ENCODE data around the gene PWWP2B.
"Not testable (repeated sequence)": the region's sequence is repeated elsewhere in the genome, so short reads cannot be mapped to it uniquely, and the experiment has no call there.

PWWP2B gene

DNA sequence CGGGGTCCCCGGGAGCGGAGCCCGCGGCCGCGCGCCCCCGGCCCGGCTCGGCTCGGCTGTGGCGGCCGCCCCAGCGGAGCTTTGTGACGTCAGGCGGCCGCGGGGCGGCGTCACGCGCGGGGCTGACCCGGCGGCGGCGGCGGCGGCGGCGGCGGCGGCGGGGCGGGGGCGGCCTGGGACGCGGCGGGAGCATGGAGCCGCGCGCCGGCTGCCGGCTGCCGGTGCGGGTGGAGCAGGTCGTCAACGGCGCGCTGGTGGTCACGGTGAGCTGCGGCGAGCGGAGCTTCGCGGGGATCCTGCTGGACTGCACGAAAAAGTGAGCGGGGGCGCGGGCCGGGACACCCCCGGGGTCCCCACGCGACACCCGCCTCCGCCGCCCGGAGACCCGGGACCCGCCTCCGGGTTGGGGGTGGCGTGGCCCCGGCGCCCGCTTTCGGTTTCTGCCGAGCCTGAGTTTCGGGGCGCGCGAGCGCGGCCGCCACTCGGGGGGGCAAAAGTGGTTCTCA is at the start of gene PWWP2B:
Gene PWWP2B (plus strand): TSS at position 165 of the 506 bp plus-strand sequence. CDS start 27 bp downstream, at position 192.
- no peak for DNase-seq

DNA sequence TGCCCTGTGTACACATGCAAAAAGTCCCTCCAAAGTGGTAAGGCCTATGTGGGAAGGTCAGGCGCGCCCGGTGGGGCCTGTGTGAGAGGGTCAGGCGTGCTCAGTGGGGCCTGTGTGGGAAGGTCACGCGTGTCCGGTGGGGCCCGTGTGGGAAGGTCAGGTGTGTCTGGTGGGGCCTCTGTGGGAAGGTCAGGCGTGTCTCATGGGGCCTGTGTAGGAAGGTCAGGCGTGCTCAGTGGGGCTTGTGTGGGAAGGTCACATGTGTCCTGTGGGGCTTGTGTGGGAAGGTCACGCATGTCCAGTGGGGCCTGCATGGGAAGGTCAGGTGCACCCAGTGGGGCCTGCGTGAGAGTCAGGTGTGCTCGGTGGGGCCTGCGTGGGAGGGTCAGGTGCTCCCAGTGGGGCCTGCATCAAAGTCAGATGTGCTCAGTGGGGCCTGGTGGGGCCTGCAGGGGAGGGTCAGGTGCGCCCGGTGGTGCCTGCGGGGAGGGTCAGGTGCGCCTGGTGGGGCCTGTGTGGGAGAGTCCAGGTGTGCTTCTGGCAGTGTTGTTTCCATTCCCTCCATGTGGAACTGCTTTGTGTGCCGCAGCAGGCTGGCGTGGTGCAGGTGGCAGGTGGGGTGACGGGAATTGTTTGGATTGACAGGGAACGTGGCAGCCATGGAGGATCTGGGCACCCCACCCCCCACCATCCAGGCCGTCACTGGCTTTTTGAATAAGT is 49.6 kb upstream of the PWWP2B start:
- DNase-seq: no peak

DNA sequence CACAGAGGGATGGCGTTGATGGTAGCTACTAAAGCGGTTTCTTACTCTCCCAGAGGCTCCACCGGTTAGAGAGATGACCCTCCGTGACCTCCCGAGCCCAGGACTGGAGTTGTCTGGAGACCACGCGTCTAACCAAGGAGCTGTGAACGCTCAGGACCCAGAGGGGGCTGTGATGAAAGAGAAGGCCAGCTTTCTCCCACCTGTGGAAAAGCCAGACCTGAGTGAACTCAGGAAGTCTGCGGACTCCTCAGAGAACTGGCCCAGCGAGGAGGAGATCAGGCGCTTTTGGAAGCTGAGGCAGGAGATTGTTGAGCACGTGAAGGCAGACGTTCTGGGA is 49.1 kb upstream of the PWWP2B start:
- no peak for DNase-seq

DNA sequence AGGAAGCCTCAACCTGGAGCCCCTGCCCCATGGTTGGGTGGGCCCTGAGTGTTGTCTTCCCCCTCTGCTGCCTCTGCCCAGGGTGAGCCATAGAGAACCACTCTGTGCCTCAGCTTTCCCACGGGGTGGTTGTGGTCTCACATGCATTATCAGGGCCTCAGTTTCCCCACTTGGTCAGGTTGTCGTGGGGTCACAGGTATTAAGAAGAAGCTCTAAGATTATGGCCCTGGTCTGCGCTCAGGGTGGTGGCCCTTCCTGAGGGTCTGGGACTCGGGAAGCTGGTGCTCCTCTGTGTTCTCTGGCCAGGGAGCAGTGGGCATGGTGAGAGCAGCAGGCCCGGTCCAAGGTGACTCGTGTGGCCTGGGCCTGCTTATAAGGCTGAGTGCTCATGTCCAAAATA is 47.2 kb upstream of the PWWP2B start:
- DNase-seq: no peak

DNA sequence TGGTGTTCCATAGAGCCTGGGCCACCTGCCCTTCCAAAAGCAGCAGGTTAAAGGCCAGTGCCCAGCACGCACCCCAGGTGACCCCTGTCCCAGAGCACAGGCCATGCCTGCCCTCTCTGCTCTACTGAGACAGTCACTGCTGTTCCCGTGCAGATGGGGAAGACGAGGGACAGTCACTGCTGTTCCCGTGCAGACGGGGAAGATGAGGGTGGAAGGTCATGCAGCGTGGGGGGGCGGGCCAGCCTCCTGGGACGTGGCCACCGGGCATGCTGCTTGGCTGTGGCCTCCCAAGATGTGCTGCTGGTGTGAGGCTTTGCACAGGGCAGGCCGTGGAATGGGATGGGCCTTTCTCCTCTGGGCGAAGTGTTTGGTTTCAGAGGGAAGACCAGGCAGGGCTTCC is 46.6 kb upstream of the PWWP2B start:
- DNase-seq: no peak

DNA sequence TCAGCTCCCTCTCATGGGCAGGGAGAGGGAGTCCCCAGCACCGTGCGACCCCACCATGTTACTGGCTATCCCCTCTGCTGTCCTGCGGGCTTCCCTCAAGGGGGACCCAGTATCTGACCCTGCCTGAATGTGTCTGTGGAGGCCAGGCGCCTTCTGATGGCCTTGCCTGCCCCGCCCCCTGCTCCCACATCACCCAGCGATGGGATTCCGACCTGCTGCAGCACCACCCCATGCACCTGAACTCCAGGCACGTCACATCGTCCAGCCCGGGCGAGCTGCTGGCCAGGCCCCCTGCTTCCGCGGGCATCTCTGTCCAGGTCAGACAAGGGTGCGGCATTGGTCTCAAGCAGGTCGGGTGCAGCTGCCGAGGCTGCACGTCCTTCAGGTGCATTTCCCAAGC is 46.1 kb upstream of the PWWP2B start:
- no peak for DNase-seq

DNA sequence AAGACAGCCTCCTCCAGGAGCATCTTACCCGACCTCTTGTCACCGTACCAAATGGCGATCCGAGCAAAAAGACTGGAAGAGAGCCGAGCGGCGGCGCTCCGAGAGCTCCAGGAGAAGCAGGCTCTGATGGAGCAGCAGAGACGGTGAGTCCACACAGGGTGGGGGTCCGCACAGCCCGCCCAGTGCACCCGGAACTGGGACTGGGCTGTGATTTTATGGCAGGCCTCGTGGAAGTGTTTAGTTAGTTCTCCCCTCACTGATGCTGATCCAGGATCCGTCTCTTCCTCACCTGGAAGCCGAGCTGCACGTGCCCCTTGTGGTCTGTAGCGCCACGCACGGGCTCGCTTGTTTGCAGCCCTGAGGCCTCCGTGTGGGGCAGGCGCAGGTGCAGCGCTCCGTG is 45.4 kb upstream of the PWWP2B start:
- DNase-seq: no peak

DNA sequence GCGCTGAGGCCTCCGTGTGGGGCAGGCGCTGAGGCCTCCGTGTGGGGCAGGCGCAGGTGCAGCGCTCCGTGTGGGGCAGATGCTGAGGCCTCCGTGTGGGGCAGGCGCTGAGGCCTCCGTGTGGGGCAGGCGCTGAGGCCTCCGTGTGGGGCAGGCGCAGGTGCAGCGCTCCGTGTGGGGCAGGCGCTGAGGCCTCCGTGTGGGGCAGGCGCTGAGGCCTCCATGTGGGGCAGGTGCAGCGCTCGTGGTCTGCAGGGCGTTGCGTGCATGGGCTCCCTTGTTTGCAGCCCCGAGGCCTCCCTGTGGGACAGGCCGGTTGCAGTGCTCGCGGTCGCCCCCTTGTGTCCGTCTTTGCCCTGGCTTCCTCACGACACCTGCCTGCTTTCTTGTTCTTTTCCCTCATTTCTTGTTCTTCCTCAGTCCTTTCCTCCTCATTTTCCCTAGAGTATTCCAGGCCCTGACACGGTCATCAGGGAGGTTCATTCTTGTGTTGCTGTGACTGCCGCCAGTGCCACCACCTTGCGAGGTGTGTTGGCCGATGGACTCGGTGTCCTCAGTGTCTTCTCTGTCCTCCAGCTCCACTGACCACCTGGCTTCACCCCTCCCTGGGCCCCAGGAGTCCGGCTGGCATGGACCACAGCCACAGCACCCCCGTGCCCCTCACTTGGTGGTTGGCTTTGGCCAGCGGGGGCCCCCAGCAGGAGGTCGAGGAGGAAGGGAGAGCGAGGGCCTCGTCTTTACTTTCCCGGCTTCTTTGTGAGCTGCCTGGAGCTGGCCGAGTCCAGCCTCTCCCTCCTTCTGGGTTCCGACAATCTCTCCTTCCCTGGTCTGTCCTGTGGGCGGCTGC is 44.3 kb upstream of the PWWP2B start:
- not testable (repeated sequence) for DNase-seq

DNA sequence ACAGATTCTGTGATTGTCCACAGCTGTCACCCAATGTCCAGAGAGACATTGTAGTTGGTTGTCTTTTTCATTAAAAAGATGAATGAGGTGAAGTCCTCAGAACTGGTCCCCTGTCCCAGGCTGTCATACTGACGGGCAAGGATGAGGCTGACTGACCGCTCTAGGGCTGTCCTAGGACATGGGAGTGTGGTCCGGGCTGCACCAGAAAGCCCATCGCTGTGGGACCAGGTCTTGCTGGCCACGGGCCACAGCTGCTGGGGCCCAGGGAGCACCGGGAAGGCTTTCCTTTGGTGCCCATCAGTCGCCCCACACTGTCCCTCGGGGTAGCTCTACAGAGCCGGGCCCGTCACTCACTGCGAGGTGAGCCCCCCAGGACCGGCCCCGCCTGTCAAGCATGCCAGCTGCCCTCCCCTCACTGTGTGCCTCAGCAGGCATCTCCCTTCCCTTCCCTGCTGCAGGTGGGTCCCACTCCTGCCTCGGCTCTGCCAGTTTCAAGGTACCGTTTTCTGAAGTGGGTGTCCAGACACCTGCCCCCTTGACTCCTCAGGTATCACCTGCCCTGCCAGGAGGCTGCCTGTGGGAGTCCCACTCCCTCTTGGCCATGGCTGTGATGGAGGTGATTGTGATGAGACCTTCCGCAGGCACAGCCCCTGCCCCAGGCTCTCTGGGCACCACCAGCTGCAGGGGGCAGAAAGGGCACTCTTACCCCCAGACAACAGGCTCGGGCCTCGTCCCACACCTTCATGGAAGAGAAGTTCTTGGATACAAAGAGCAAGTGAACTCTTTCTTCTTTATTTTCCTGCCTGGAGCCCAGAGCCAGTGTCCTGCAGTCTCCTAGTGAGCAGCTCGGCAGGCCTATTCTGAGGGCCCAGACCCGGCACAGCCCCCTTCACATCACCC is 43.3 kb upstream of the PWWP2B start:
- no peak for DNase-seq

DNA sequence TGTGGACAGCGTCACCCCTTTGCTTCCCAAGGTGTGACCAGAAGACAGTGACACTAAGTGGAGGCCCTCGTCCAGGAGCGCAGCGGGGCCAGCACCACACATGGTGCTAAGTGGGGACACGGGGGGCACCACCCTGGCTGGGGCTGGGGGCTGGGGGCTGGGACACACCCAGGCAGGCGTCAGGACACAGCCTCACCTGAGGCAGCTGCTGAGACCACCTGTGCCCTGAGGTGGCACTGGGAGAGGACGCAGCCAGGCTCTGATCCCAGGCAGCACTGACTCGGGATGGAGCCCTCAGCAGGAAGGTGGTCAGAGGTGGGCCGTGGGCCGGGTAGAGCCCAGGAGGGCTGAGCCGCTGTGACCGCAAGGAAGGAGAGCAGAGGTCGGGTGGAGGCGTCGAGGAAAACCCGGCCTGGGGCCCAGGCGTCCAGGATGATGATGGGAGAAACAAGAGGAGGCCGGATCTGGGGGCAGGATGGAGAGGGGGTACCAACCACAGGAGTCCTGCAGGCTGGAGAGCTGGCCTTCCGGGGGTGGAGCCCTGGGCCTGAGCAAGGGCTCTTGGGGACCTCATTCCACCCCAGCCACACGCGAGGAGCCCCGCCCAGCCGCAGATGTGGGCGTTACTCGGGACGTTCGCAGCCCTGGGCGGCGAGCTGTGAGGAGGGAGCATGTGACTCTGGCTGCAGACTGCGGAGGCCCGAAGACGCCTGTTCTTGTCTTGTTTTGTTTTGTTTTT is 42.5 kb upstream of the PWWP2B start:
- no peak for DNase-seq

DNA sequence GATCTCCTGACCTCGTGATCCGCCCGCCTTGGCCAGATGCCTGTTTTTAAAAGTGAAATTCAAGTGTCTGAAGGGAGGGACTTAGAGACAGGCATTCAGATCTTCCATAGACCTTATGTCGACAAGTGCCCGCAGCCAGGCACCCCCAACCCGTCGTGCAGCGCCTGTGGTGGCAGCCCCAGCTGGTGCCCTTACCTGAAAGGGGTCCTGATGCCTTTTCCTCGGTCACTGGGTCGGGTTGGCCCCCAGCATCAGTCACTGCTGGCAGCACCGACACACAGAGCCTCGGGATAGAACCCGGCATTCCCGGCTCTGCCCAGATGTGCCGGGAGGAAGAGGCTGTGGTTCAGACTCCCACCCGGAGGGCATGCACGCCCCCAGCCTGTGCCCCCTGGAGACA is 41.7 kb upstream of the PWWP2B start:
- no peak for DNase-seq

DNA sequence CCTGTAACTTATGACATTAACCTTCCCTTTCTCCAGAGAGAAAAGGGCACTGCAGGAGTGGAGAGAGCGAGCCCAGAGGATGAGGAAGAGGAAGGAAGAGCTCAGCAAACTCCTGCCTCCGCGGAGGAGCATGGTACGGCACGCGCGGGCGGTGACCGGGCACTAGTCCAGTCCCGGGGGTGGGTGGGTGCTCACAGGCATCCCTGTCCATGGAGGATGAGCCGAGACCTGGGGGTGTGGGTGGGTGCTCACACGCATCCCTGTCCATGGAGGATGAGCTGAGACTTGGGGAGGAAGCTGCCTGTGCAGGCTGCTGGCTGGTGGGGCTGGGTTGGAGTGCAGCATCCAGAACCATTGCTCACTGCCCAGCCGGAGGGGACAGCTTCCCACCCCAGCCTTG is 41.2 kb upstream of the PWWP2B start:
- DNase-seq: no peak

DNA sequence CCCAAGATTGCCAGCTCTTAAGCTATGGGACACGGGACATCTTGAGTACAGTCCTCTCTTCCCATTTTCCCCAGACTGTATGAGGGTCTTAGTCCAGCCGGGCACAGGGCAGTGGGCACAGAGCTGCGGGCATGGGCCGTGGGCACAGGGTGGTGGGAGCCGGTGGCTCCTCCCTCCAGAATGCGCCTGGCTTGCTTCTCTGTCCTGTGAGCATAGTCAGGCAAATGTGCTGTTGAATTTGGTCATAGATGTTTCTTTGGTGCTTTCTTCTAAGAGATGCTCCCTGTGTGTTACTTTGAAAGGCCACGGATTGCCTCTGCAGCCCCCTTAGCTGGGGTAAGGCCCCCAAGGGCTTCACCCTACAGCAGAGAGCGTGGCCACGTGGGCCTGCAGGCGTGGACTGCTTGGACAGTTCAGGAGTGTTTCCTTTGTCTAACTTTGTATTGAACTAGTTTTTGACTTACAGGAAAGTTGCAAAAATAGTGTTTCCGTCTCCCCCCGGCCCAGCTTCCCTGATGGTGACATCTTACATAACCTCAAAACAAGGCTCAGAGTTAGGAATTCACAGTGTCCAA is 40.3 kb upstream of the PWWP2B start:
- DNase-seq: no peak

DNA sequence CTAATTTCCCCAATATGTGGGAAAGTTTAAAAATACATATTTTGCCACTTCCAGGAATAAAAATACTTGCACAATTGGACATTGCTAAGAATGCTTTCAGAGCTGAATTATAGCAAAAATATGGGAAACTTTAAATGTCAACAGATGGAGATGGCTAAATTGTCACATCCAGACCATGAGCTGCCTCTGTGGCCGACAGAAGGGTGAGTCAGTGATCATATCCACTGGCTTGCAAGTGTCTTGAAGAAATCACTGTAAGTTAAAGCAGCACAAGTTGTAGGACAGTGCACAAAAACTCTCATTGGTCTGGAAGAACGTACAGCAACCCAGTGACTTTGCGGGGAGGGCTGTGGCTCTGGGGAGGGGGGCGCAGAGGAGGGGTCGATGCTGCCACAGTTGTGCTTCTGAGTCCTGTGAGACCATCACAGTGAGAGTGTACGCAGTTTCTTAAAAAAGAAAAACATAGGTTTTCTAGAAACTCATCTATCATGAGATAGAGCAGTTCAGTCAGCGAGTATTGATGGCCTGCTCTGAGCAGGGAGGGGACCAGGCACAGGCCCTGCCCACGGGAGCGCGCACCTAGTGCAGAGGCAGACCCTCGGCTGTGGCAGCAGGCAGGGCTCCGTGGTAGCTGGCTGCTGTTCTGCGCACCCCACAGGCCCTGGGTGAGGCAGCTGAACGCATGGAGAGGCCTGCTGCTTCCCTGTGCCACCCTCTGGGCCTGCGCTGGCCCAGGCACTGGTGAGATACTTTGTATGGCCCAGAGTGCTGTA is 39.5 kb upstream of the PWWP2B start:
- no peak for DNase-seq

DNA sequence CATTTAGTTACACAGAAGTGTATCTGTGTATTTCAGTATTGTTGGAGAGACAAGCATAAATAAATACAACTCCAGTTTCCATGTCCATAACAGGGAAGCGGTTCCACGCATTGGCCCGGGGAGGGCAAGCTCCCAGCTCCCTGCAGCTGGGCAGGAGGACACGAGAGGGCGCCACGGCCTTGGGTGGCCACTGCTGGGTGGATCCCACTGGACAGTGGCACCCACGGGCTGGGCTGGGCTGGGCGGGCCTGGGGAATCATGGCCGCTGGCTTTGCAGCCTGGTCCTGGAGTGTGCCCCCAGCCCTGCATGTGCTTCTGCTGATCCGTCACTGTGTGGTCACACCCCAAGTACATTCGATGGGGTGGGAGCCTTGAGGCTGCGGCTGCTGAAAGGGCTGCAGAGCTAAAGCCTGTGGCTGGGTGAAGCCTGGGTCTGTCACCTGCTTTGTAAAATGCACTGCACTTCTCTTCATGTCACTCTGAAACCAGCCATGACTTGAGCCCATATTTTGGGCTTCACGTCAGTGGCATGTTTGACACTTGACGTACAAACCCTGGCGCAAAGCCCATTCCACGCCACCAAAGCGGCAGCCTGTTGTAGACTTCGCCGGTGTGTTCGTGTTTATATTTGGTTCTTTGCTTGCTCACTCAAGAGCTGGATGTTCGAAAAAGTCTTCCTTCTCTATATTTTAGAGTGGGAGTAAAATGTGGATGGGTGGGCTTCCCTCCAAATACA is 37.5 kb upstream of the PWWP2B start:
- no peak for DNase-seq

DNA sequence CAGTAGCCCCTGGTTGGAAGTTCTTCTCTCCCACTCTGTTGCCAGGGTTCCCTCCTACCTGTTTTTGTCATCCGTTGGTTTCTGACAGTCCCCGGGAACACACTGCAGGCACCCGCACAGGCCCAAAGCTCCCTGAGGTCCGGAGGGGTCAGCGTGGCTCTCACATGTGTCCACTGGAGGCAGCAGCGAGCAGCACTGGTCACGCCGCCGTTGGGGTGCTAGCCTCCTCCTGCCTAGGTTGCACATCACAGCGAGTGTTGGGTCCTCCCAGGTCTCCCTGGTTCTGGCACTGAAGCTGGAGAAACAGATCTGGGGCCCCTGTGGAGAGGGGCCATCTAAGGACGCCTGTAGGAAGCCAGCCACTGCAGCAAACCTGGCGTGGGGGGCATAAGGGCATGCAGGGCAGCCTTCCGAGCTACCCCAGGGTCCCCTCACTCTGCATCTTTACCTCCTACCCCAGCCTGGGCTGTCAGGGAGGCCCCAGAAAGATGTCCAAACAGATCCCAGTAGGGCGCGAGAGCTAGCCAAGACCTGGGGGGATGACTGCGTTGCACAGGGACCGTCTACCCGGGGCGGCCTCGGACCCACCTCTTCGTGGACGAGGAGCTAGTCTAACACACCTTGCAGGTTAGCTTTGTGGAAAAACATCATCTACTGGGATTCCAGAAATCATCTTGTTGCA is 36.1 kb upstream of the PWWP2B start:
- DNase-seq: no peak

DNA sequence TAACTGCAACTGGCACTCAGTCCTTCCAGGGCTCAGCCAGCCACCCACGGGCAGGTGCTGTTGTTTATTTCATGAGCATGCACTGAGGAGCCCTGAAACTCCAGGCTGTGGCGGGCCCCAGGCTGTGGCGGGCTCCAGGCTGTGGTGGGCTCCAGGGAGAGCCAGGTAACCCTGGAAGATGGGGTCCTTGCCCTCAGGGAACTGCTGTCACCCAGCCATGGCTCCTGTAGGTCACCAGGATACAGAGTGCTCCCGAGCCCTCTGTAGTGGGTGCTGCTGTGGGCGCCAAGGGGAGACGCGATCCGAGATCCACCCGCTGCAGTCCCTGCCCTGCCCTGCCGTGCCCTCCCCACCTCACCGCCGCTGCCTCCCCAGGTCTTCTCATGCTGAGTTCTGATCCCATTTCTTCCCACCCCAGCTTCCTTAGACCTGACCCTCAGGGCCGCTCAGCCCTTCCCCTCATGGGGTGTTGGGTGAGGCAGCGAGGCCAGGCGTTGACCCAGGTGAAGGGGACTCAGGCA is 35.4 kb upstream of the PWWP2B start:
- no peak for DNase-seq

DNA sequence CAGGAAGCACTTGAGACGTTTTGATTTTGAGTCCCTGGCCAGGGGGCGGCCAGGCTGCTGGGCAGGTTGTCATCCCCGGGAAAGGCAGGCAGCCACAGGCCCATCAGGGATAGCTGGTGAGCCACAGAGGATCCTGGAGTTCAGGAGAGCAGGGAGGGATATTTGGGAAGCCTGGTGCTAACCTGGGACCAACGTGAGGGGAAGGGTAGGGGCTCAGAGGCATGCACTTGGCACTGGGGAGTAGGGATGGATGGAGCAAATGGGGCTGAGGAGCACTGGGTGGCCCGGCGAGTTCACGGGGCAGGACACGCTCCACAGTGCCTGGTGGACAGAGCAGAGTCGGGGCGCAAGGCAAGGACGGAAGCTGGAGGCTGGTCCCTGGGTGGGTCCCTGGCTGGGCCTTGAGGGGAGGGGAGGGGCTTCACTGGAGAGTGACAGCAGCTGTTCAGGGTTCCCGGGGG is 34.8 kb upstream of the PWWP2B start:
- no peak for DNase-seq

DNA sequence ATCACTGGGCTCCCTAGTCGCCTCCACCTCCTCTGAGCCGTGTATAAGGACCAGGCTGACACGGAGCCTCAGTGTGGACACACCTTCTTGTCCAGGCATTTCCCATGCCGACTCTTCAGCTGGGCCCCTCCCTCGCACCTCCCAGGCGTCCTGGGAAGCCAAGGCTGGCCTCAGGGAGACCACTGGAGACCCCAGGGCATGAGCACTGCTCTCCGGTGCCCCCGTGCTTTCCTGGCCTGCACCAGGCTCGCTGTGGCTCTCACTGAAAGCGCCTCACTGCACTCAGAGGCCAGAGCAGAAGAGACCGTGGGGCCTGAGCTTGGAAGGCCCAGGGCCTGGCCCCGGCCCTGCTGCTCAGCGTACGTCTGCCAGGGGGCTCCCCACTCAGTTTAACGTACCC is 33.6 kb upstream of the PWWP2B start:
- no peak for DNase-seq
